Posterior cingulate gyrus (tissue), 11 donors: Measurements from ENCODE around the gene SEPTIN11.
A peak's percentile ranks its signal among the peaks of the same experiment; 100 is the strongest.

ENCODE experiments used
- DNase-seq, 10 donors: peaks; one replicate each; pipeline versions ENCODE4 v3.0.0 to v3.0.0-alpha.2; 2020 to 2021; ENCODE audit warnings: mixed read lengths in 3 of 10
- intact Hi-C: fragments of 100-400 bp; cut with DNase I; formaldehyde crosslinking; loops from one replicate; pipeline ENCODE4 v1.15.1; 2023

Gene SEPTIN11

DNA sequence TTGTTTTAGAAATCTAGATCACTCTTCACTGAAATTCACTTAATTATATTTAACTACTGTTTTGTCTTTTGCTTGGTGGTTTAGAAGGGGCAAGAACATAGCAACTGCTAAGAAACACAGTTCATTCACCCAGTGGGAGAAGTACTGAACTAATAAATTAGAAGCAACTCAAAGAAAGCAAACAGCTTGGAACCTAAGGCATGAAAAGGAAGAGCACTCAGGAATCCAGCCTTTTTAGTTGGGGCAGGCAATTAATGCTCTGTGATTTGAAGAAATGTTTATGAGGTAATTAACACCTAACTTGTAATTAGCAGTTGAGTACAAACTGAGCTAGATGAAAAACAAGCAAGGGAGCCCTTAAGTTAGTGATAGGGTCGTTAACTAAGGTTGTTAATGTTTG lies 22.8 kb downstream of the SEPTIN11 start:
- intact Hi-C loops: no loop called here
- DNase-seq: no peak

DNA sequence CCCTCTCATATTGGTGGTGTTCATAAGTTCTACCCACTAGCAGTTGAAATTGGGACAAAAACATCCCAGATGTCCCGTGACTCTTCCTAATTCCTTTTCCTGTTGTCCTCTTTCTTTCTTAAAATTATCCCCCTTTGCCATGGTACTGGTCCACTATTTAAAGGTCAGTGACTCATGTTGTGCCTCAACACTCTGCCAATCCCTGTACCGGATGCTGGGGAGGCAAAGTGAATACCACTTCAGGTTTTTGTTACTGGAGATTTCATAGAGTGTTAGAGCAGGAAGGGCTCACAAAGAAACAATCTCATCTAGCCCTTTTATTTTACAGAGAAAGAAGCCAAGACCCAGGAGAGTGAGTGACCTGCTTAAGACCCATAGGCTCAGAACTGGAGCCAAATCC lies 24.6 kb downstream of the SEPTIN11 start:
- intact Hi-C loops: no loop called here
- no peak for DNase-seq

DNA sequence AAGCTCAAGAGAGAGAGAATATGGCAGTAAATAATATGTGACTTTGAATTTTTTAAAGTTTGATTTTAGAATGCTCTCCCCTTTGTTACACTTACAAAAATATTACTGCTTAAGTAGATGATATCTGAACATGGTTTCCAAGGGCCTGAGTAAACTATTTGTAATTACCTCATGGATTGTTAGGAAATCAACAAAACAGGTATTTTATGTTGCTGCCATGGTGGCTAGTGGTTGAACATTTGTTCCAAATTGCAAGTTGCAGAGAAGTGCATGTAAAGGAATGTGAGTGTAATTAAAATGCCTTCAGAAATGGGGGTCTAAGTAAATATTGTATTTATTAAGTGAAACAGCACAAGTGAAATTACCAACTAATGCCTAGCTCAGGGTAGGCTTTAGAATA lies 27.6 kb downstream of the SEPTIN11 start:
- intact Hi-C loops: no loop called here
- DNase-seq: no peak

DNA sequence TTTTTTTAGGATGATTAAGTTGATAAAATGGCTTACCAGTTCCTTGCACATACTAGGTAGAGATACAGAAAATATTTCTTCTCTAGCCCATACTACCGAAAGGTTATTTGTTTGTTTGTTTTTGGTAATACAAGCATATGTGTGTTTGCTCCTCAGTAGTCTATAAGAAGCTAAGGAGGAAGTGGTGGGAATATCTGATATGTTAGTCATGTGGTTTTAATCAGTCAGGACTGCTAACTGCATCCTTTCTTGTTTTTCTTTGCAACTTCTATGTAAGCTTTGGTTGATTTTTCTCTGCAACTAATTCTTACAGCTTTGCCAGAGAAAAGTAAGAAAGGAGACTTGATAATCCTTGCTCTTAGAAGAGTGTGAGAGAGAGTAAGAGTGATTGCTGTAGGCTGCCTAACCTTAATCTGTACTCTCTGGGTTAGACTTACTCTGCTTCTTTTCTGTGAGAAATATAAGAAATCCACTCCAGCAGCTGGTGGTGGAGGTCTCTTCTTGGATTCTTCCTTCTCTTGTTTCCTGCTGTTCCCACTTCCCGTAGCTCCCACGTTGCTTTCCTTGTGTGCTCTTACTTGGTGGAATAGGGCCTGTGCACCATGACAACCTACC lies 28.3 kb downstream of the SEPTIN11 start:
- intact Hi-C loops: no loop called here
- DNase-seq: no peak

DNA sequence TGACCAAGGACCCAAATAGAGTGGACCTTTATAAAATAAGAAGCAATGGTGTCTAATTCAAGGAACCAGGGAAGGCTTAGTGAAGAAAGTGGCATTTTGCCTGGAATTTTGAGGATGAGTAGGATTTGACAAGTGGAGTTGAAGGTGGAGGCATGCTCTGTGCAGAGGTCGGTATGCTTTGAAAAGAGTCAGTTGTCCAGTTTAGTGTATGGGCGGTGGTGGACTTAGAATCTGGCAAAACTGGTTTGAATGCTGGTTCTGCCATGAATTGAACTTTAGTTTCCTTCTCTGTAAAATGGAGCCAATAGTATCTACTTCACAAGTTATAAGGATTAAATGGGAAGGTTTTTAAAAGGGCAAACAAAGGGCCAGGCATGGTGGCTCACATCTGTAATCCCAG lies 29.7 kb downstream of the SEPTIN11 start:
- intact Hi-C loops: no loop called here
- DNase-seq: no peak

DNA sequence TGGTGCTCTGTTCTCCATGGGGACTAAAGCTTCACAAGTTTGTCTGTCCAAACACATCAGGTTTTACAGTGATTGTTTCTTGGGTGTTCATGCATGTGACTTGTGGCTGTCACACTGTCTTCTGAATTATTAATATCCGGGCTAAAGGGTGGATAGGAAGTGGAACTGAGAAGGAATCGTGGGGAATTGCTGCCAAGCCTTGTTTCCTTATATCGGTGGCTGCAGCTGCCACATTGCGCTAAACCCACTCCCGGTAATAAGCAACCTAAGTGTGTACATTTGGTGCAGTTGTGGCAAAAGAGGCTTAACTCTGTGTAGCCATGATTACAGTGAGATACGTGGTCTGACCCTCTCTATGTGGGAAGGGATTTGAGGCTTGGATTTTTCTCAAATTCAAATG lies 30.7 kb downstream of the SEPTIN11 start:
- intact Hi-C loops: no loop called here
- DNase-seq: no peak

DNA sequence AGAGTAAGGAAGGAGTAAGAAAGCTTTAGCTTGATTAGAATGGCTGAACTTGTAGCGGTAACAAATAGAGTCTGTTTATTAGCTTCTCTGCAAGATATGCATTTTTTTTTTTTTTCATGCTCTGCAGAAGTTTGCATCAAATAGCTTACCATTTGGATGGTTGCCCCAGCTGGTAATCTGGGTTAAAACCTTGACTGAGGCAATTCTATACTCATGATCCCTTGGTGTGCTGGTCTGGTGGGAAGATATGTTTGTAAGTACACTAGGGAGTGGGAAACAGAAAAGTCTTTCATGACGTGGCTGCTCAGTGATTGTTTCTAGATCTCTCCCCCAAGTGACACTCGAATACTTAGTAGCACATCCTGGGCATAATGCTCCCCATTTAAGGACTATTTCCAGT lies 32.1 kb downstream of the SEPTIN11 start:
- intact Hi-C loops: no loop called here
- DNase-seq: no peak

DNA sequence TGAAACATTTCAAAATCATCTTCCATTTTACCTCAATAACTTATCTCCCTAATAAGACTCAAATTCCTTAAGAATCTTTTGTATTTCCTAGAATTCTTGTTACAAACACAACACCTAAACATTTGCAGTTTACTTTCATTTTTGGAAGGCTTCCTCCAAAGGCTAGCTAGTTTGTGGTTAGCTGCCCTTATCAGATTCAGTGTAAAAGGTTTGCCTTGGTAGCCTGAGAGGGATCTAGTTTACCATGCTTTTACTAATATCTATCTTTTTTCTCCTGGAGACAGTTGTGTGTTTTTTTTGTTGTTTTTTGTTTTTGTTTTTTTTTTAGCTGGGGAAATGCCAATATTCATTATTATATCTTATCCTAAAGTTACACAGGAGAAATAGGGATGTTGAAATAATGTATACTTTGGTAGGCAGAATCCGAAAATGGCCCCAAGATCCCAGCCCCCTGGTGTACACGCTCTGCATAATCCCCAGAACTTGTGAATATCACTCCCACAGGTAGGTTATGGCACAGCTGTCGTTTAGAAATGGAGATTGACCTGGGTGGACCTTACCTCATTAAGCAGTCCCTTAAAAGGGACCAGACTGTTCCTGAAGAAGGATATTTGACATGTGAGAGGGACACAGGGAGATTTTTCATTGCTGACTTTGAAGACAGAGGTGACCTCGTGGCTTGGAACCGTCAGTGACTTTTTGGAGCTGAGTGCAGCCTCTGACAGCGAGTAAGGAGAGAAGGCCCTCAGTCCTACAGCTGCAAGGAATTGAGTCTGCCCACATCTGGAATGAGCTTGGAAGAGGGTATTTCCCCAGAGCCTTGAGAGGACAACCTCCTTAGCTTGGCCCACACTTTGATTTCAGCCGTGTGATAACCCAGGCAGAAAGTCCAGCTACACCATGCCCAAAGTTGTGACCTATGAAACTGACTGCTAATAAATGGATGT lies 33.4 kb downstream of the SEPTIN11 start:
- intact Hi-C loops: no loop called here
- DNase-seq: no peak

DNA sequence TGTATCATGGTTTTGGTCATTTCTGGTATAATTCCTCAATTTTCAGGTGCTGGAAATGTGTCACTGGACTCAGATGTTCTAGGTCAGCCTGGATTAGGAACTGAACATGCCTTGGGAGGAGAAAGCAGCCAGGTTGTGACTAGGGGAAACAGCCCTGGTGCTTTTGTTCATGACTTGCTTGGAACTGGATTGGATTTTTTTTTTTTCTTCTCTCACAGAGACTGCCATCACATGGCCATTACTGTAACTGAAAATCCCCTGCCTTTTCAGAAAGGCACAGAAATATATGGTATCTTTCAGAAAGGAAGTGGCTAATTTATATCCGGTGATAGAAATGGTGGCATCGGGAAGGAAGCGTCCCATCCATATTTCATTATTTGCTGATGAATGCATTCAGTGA lies 34.6 kb downstream of the SEPTIN11 start:
- intact Hi-C loops: no loop called here

DNA sequence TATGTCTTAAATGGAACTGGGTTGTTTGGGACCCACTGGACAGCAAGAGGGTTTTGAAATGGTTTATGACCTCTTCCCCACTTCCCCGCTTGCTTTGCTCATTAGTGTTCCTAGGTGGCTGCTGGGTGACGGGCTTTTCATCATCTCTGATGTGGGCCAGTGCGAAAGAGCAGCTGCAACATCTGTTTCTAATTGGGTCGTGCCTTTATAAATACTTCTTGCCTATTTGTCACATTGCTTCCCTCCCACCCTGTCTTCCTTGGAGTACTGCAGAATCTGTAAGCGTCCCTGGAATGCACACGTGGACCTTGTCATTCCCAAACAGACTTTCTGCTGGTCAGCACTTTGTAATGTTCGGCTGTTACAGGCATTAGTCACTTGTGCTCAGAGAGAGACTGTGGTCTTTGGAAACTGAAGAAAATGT lies 35.2 kb downstream of the SEPTIN11 start:
- intact Hi-C loops: no loop called here
- DNase-seq: no peak

More for the DNA sequence above, 34.6 kb downstream of the SEPTIN11 start:
- no peak for DNase-seq

DNA sequence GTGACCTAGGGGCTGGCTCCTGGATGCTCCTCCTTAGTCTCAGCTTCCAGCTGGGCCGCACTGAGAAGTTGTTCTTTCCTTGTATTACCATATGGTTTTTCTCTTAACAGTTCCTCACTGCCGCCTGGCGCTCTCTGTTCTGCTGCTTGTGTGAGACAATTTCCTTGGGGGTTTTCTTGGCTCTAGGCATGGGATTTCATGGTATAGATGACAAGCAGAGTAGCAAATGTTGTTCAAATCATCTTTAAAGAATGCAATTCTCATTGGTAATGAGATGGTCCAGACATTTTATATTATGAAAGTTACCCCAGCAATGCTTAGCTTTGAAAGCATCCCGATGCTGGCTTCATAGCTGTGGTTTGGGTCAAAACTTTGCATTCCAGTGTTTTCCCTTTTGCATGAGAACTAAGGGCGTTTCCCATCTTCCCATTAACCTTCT lies 37.6 kb downstream of the SEPTIN11 start:
- peak in 1 of 10 donors; percentile 80 for DNase-seq
- intact Hi-C loops: no loop called here

DNA sequence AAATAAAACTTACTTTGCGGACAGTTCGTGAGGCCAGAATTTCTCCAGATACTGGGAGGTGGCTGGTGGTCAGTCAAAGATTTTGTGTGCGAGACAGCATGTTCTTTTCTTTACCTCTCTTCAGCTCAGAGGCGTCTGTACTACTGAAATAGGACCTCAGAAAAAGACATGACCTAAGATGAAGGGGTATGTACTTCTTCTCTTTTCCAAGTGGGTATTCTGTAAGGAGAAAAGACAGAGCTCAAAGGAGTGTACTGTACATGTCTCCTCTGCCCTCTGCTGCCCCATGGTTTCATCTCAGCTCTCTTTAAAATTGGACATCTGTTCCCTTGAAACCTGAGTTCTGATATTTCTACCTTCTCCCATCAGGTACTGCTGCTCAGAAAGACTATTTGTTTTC lies 38.1 kb downstream of the SEPTIN11 start:
- DNase-seq: no peak
- intact Hi-C loops: no loop called here

DNA sequence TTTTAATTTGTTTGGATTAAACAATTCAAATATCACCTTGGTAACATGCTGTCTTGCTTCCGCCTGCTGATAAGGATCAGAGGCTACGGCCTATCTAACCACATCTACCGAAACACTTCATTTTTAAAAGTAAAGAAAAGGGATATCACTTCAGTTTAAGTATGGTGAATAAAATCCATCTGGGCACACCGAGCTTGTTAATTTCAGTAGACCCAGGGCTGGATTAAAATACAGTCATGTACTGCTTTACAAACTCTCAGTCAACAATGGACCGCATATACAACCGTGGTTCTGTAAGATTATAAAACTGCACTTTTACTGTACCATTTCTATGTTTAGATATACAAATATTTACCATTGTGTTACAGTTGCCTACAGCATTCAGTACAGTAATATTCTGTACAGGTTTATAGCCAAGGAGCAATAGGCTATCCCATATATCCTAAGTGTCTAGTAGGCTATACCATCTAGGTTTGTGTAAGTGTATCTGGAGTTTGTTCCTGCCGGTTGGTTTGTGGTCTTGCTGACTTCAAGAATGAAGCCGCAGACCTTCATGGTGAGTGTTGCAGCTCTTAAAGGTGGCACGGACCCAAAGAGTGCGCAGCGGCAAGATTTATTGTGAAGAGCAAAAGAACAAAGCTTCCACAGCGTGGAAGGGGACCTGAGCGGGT lies 40.0 kb downstream of the SEPTIN11 start:
- DNase-seq: no peak
- intact Hi-C loops: no loop called here

DNA sequence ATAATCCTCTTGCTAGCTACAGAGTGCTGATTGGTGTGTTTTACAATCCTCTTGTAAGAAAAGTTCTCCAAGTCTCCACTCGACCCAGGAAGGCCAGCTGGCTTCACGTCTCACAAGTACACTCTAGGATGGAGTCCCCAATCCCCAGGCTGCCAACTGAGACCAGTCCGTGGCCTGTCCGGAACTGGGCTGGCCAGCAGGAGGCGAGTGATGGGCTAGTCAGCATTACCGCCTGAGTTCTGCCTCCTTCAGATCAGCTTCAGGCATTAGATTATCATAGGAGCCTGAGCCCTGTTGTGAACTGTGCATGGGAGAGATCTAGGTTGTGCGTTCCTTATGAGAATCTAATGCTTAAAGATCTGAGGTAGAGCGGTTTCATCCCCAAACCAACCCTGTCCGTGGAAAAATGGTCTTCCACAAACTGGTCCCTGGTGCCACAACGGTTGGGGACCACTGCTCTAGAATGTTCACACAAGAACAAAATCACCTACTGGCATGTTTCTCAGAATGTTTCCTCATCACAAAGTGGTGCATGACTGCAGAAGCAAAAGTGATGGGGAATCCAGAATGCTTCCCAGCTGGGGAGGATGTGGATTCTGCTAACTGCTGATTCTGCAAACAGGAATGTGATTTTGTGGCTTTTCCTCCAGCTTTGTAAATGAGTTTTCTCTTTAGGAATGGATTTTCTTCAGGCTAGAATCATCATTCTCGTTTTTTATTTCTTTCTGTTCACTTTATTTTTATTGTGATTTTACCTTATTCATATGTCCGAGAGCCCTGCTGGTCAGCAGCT lies 40.9 kb downstream of the SEPTIN11 start:
- intact Hi-C loops: no loop called here
- DNase-seq: no peak

DNA sequence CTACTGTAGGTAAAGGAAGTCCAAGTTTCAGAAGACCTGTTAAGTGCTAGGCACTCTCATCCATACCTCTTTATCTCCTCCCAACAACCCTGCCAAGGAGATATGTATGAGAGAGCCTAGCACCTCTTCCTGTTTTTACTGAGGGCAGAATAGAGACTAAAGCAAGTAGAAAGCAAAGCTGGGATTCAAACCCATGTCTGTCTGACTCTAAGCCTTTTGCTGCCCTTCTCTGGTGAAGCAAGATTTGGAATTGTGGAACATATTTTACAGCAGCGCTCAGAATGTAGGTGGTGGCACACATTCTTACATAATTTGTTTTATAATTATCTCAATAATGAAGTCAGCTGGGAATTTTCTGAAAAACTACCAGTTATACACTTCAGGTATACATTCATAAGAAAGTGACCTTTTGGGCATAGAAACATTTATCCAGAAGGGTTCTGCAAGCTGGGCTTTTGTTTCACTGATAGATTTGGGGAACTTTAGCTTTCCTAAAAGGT lies 41.7 kb downstream of the SEPTIN11 start:
- no peak for DNase-seq
- intact Hi-C loops: no loop called here

DNA sequence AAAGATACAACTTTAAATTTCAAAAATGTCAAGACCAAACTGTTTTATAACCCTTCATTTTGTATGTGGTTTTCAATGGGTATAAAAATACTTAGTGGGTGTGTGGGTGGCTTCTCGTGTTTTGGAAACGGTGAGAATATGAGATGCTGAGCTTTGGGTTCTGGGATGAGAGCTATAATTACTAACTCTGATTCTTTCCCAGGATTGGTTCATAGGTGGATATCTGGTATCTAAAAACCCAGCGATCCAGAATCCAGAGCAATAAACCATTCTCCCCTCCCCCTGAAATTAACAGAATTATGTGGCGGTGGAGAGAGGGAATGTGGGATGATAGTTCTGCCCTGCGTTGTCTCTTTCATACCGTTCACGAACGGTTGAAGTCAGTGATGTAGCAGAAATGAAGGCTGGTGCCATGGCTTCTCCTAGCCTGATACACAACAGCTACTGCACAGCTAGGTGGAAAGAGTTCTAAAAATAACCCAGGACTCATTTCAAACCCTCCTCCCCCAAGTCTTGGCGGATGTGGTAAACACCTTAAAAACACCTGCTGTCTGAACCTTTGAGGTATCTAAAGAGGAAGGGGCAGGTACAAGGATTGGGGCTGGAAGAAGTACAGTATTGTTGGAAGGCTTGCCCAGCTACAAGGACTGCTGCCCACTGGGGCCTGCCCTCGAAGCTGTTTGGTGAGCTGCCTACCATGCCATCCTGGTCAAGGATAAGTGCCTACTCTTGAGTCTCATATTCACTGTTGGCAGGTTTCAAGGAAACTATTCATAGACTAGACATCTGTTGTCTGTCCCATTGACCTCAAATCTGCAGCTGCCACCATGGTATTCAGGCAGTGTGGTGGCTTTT lies 44.5 kb downstream of the SEPTIN11 start:
- intact Hi-C loops: no loop called here
- peak in 2 of 10 donors; percentile 8 to 72 for DNase-seq

DNA sequence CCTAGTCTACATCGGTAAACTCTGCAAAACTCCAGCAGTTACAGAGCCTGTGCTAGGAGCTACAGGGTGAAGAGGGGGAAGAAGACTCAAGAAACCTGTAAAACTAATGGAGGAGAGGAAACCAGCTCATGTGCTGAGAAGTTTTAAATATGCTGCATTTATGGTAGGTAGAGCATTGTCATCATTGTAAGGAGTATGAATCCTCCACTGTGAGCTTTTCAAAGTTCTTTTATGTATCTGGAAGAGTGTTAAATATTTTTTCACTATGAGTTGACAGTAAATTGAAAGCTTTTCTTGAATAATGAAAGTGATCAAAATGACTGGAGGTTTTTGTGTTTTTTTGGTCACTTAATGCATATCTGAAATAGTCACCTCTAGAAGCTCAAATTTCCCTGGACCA lies 46.2 kb downstream of the SEPTIN11 start:
- intact Hi-C loops: no loop called here
- DNase-seq: no peak

DNA sequence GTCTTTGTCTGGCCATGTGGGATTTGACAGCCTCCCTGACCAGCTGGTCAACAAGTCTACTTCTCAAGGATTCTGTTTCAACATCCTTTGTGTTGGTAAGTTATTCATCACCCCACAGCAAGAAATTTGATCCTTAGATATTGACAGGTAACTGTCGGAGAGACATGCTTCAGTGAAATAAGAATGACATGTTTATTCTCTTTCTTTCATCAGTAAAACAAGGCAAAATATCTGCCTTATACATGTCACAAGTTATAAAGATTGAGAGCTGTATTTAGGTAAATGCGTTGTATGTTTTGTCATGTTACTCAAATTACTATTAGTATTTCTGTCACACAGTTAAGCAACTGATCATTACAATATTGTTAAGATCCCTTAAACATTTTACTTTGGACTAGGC lies 46.9 kb downstream of the SEPTIN11 start:
- intact Hi-C loops: no loop called here

DNA sequence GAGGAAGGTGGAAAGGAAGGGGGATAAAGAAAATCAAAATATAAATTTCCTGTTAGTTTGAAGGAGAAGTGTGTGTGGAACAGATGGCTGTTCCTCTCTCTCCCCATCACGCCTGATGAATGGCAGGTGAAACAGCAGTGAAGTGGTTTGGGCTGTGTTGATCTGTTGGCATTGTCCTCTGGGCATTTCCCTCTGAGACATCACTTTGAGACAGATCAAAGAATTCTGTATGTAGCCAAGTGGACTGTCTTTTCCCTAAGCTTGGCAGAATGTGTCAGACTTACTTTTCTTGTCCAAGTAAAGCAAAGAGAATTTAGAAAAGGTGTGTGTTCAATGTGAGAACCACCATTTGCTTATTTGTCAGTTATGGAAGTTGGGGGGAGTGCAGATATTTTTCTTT lies 47.5 kb downstream of the SEPTIN11 start:
- intact Hi-C loops: no loop called here
- no peak for DNase-seq

More for the DNA sequence above, 46.9 kb downstream of the SEPTIN11 start:
- no peak for DNase-seq
